Effector memory CD4-positive, alpha-beta T cell (primary cell): ENCODE measurements around the gene GLDC.
"Not testable (repeated sequence)": the region's sequence is repeated elsewhere in the genome, so short reads cannot be mapped to it uniquely, and the experiment has no call there.

Source experiments
- DNase-seq, 3 donors: peaks; one replicate each; pipeline ENCODE4 v3.0.0-alpha.2; 2020
- H3K27ac ChIP-seq: 2 replicates; pipeline ENCODE4 v1.7.0; 2013; ENCODE audit warnings: mild to moderate bottlenecking, low read length, moderate library complexity; ENCODE audit not compliant: insufficient read depth, poor library complexity, severe bottlenecking
- H3K27me3 ChIP-seq: replicated peaks from 2 replicates; pipeline ENCODE4 v1.7.0; 2013; ENCODE audit warnings: mild to moderate bottlenecking, low read length; ENCODE audit not compliant: insufficient read depth, control insufficient read depth, poor library complexity, severe bottlenecking
- H3K36me3 ChIP-seq: 2 replicates; pipeline ENCODE4 v1.7.0; 2013; ENCODE audit warnings: mild to moderate bottlenecking, low read length, moderate library complexity; ENCODE audit not compliant: control insufficient read depth, insufficient read depth
- H3K4me1 ChIP-seq: 2 replicates; pipeline ENCODE4 v1.7.0; 2013; ENCODE audit warnings: low read length, mild to moderate bottlenecking; ENCODE audit not compliant: control insufficient read depth, insufficient read depth, poor library complexity, severe bottlenecking
- H3K4me3 ChIP-seq: 2 replicates; pipeline ENCODE4 v1.7.0; 2013; ENCODE audit warnings: low read length, low read depth, mild to moderate bottlenecking; ENCODE audit not compliant: insufficient read depth, poor library complexity, severe bottlenecking
- H3K9me3 ChIP-seq: 2 replicates; pipeline ENCODE4 v1.7.0; 2013; ENCODE audit warnings: mild to moderate bottlenecking, low read length, moderate library complexity; ENCODE audit not compliant: control insufficient read depth

Gene GLDC

GRCh38 chr9:6665628-6666027, 20.1 kb upstream of the GLDC start:
- no peaks in the 10 kb centered on the region for H3K36me3 ChIP-seq
- H3K9me3 ChIP-seq, result no peaks in the 10 kb centered on the region
- H3K4me3 ChIP-seq, result no peak overlapping the region
- DNase-seq, result no peak
- H3K27me3 ChIP-seq, result no peaks in the 10 kb centered on the region
- no peak overlapping the region for H3K27ac ChIP-seq
- H3K4me1 ChIP-seq, result no peaks in the 10 kb centered on the region

- no peak for DNase-seq
- H3K36me3 ChIP-seq, result no peaks in the 10 kb centered on the region
- no peaks in the 10 kb centered on the region for H3K4me1 ChIP-seq
- no peaks in the 10 kb centered on the region for H3K9me3 ChIP-seq
- H3K4me3 ChIP-seq, result no peak overlapping the region
- H3K27me3 ChIP-seq, result no peaks in the 10 kb centered on the region
- H3K27ac ChIP-seq, result no peak overlapping the region
Measured at GRCh38 chr9:6664204-6664680, 18.7 kb upstream of the GLDC start.

- Histone ChIP-seq H3K27me3 (no peaks in the 10 kb centered on the region), H3K9me3 (no peaks in the 10 kb centered on the region), H3K36me3 (no peaks in the 10 kb centered on the region), H3K4me1 (no peaks in the 10 kb centered on the region), H3K27ac (no peak overlapping the region), H3K4me3 (no peak overlapping the region)
- no peak for DNase-seq
Measured at GRCh38 chr9:6660512-6660911, 15.0 kb upstream of the GLDC start.

GRCh38 chr9:6658628-6659353, 13.3 kb upstream of the GLDC start:
- Histone ChIP-seq H3K27me3 (no peaks in the 10 kb centered on the region), H3K36me3 (no peaks in the 10 kb centered on the region), H3K4me3 (no peak overlapping the region), H3K27ac (no peak overlapping the region), H3K4me1 (no peaks in the 10 kb centered on the region), H3K9me3 (no peaks in the 10 kb centered on the region)
- DNase-seq, result no peak

- DNase-seq, result no peak
- no peaks in the 10 kb centered on the region for H3K4me1 ChIP-seq
- no peaks in the 10 kb centered on the region for H3K9me3 ChIP-seq
- no peaks in the 10 kb centered on the region for H3K36me3 ChIP-seq
- no peaks in the 10 kb centered on the region for H3K27me3 ChIP-seq
- no peak overlapping the region for H3K4me3 ChIP-seq
- no peak overlapping the region for H3K27ac ChIP-seq
Measured at GRCh38 chr9:6656614-6657300, 11.2 kb upstream of the GLDC start.

- H3K27me3 ChIP-seq, result no peaks in the 10 kb centered on the region
- no peak overlapping the region for H3K27ac ChIP-seq
- no peak for DNase-seq
- H3K4me1 ChIP-seq, result no peaks in the 10 kb centered on the region
- no peak overlapping the region for H3K4me3 ChIP-seq
- H3K9me3 ChIP-seq, result no peaks in the 10 kb centered on the region
- no peaks in the 10 kb centered on the region for H3K36me3 ChIP-seq
Measured at GRCh38 chr9:6655036-6655435, 9.5 kb upstream of the GLDC start.

GRCh38 chr9:6646293-6646636, 736 bp upstream of the GLDC start:
- Histone ChIP-seq H3K4me1 (peaks cover 14% of the 10 kb centered on the region), H3K36me3 (no peaks in the 10 kb centered on the region), H3K9me3 (no peaks in the 10 kb centered on the region), H3K4me3 (peak overlapping the region; percentile 57), H3K27me3 (peaks cover 30% of the 10 kb centered on the region), H3K27ac (no peak overlapping the region)
- no peak for DNase-seq

- Histone ChIP-seq H3K4me1 (peaks cover 14% of the 10 kb centered on the region), H3K27me3 (peaks cover 33% of the 10 kb centered on the region), H3K4me3 (peak overlapping the region; percentile 57)
- H3K27ac ChIP-seq, DNase-seq, H3K36me3 ChIP-seq, H3K9me3 ChIP-seq: not testable (repeated sequence)
Measured at GRCh38 chr9:6645105-6645354, 499 bp downstream of the GLDC start.

GRCh38 chr9:6644346-6645104, 1.0 kb downstream of the GLDC start:
- no peaks in the 10 kb centered on the region for H3K9me3 ChIP-seq
- peak overlapping the region; percentile 57 for H3K4me3 ChIP-seq
- H3K36me3 ChIP-seq, result no peaks in the 10 kb centered on the region
- peaks cover 35% of the 10 kb centered on the region for H3K27me3 ChIP-seq
- DNase-seq, result no peak
- peaks cover 14% of the 10 kb centered on the region for H3K4me1 ChIP-seq
- no peak overlapping the region for H3K27ac ChIP-seq

- Histone ChIP-seq H3K27me3 (peaks cover 35% of the 10 kb centered on the region), H3K4me3 (no peak overlapping the region), H3K9me3 (no peaks in the 10 kb centered on the region), H3K27ac (no peak overlapping the region), H3K36me3 (no peaks in the 10 kb centered on the region), H3K4me1 (peaks cover 14% of the 10 kb centered on the region)
- no peak for DNase-seq
Measured at GRCh38 chr9:6641961-6642360, 3.6 kb downstream of the GLDC start.
